Upper lobe of right lung (tissue), 1 donor: ENCODE data around the gene ZNF469. TPM values are rescaled to one million over a fixed set of nuclear protein-coding genes. Genes with fewer than 3 reads are reported as not detected.

Experiments
- ATAC-seq: fragments of 200-7000 bp; cut with Tn5 transposase; one replicate; pipeline ENCODE4 v1.9.1; 2020; ENCODE audit warnings: mild to moderate bottlenecking, moderate library complexity
- DNase-seq: peaks from one replicate; pipeline ENCODE4 v3.0.0-alpha.2; 2020
- H3K27ac ChIP-seq: fragments of 200-600 bp; one replicate; pipeline ENCODE4 v1.8.0; 2022
- H3K27me3 ChIP-seq: fragments of 200-600 bp; one replicate; pipeline ENCODE4 v1.8.0; 2022; ENCODE audit warnings: mild to moderate bottlenecking
- H3K36me3 ChIP-seq: fragments of 200-600 bp; one replicate; pipeline ENCODE4 v1.8.0; 2022
- H3K4me1 ChIP-seq: fragments of 200-600 bp; one replicate; pipeline ENCODE4 v1.8.0; 2022
- H3K4me3 ChIP-seq: fragments of 200-600 bp; one replicate; pipeline ENCODE4 v1.8.0; 2022; ENCODE audit warnings: mild to moderate bottlenecking
- H3K9me3 ChIP-seq: fragments of 200-600 bp; one replicate; pipeline ENCODE4 v1.8.0; 2022
- CTCF ChIP-seq: fragments of 200-600 bp; IDR thresholded peaks from one replicate; pipeline ENCODE4 v1.8.0; 2022; ENCODE audit warnings: antibody characterized with exemption
- intact Hi-C: fragments of 100-400 bp; cut with DNase I; formaldehyde crosslinking; loops from one replicate; pipeline ENCODE4 v1.11.0; 2022
- total RNA-seq: library from RNA; stranded (reverse); fragmentation: NEBNext Ultra II Directional; extraction: Animal tissue kit (Norgen Biotek cat#: 25700); gene quantifications from one replicate; pipeline ENCODE4 v1.2.1, GENCODE V29; 2021
- donor health status: DM: no; HTN: yes; CAD: no; lungs with severe emphysema.

The ZNF469 gene
- total RNA-seq, 1 donor from 2014 or later, result 2.1 TPM

DNA sequence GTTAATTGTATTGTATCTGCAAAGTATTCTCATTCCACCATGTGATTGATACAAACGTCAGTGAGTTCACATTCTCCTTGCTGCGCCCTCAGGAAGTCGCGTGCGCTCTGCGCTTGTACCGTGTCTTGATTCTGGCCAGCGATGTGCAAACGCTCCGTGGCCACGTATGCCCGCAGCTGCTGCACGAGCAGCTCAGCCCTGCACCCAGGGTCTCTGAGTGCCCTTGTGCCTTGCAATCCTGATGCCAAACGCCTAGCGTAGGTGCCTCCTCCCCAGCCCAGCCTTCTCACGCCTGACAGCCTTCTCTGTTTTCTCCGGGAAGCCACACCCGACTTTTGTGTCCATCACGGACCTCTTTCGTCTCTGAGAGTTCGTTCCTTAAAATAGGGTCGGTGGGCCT is 9.4 kb downstream of the ZNF469 start:
- no peaks in the 10 kb centered on the region for H3K9me3 ChIP-seq
- no peak overlapping the region for H3K27ac ChIP-seq
- ATAC-seq, result no peak
- intact Hi-C loops, result no loop called here
- H3K27me3 ChIP-seq, result peaks cover 4% of the 10 kb centered on the region
- H3K4me3 ChIP-seq, result no peak overlapping the region
- no peaks in the 10 kb centered on the region for H3K36me3 ChIP-seq
- H3K4me1 ChIP-seq, result peaks cover 6% of the 10 kb centered on the region
- TF ChIP-seq CTCF, result no peak
- no peak for DNase-seq

DNA sequence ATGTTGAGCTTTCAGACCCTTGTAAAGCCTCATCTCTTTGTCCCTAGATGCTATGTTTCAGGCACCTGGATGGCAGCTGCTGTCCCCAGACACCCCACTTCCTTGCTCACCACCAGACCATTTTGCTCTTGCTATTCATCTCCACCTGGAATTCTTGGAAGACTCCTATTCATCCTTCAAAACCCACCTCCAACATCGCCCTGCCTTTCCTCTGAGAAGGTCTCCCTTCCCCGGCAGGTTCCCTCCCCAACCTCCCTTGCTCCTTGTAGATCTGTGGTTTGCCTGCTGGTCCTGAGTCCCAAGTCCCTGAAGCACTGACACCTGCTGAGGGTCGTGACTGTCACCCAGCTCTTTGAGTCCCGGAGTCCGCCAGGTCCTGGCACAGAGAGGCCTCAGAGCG is 9.9 kb downstream of the ZNF469 start:
- no peak overlapping the region for H3K27ac ChIP-seq
- no peaks in the 10 kb centered on the region for H3K9me3 ChIP-seq
- no peak overlapping the region for H3K4me3 ChIP-seq
- peaks cover 4% of the 10 kb centered on the region for H3K27me3 ChIP-seq
- no peaks in the 10 kb centered on the region for H3K36me3 ChIP-seq
- TF ChIP-seq CTCF, result no peak
- intact Hi-C loops, result no loop called here
- DNase-seq (no peak), ATAC-seq (no peak)
- peaks cover 4% of the 10 kb centered on the region for H3K4me1 ChIP-seq

DNA sequence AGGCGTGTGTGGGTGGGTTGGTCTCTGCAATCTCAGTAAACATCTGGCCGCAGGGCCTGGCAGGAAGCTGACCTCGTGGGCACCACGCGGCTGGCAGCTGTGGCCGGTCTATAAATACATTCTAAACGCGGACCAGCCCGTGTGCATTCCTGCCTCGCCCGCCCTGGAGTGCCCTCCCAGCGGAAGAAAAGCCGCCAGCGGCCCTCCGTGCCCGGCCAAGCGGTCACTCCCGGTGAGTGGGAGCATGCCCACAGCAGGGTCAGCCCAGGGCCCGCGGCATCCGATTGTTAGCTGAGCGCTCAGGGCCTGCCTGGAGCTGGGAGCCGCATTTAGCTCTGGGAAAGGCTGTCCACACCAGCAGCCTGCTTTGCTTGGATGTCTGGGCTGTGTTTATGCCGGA is 10.3 kb downstream of the ZNF469 start:
- H3K27me3 ChIP-seq, result peaks cover 4% of the 10 kb centered on the region
- no peak overlapping the region for H3K4me3 ChIP-seq
- H3K36me3 ChIP-seq, result no peaks in the 10 kb centered on the region
- H3K9me3 ChIP-seq, result no peaks in the 10 kb centered on the region
- intact Hi-C loops, result no loop called here
- ATAC-seq (peak; percentile 32), DNase-seq (no peak)
- TF ChIP-seq CTCF, result no peak
- H3K27ac ChIP-seq, result no peak overlapping the region
- H3K4me1 ChIP-seq, result peaks cover under 1% of the 10 kb centered on the region

DNA sequence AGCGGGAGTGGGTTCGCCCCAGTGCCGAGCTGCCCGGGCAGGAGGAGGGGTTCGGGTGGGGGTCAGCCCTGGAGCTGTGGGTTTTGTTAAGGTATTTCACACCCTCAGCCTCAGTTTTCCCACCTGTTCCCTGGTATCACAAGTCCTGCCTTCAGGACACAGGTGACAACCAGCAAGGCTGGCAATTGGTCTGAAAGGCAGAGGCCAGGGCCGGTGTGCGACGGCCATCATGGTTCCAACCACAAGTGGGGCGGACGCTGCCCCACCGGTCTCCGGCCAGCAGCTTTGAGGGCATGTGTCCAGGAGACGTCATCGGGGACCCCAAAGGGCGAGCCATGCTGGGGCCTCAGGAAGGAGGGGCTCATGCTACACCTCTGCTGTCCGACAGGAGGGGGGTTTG is 10.8 kb downstream of the ZNF469 start:
- intact Hi-C loops, result no loop called here
- Histone ChIP-seq H3K27ac (no peak overlapping the region), H3K36me3 (no peaks in the 10 kb centered on the region), H3K4me3 (no peak overlapping the region), H3K9me3 (no peaks in the 10 kb centered on the region), H3K27me3 (peaks cover 4% of the 10 kb centered on the region), H3K4me1 (no peaks in the 10 kb centered on the region)
- DNase-seq, result no peak
- ATAC-seq, result no peak
- TF ChIP-seq CTCF, result no peak

- ATAC-seq (no peak), DNase-seq (no peak)
- Histone ChIP-seq H3K27ac (no peak overlapping the region), H3K36me3 (no peaks in the 10 kb centered on the region), H3K4me3 (no peak overlapping the region), H3K27me3 (peaks cover 4% of the 10 kb centered on the region), H3K4me1 (no peaks in the 10 kb centered on the region), H3K9me3 (no peaks in the 10 kb centered on the region)
- TF ChIP-seq CTCF, result no peak
- intact Hi-C loops, result no loop called here
Measured at GRCh38 chr16:88394426-88394825, 11.7 kb downstream of the ZNF469 start.
